BLaER1 (cell line): ENCODE results near the gene FOSL1.

ENCODE experiments used
- H3K27ac ChIP-seq: shearing (Covaris generic); formaldehyde crosslinking; 2 replicates; pipeline ENCODE4 v1.8.1; 2022
- H3K27me3 ChIP-seq: shearing (Covaris generic); formaldehyde crosslinking; 2 replicates; pipeline ENCODE4 v1.8.1; 2022
- H3K36me3 ChIP-seq: shearing (Covaris generic); formaldehyde crosslinking; 2 replicates; pipeline ENCODE4 v1.8.1; 2022
- H3K4me1 ChIP-seq: shearing (Covaris generic); formaldehyde crosslinking; 2 replicates; pipeline ENCODE4 v1.8.1; 2022
- H3K4me2 ChIP-seq: shearing (Covaris generic); formaldehyde crosslinking; 2 replicates; pipeline ENCODE4 v1.8.1; 2022
- H3K4me3 ChIP-seq: shearing (Covaris generic); formaldehyde crosslinking; 2 replicates; pipeline ENCODE4 v1.8.1; 2022
- H3K9ac ChIP-seq: shearing (Covaris generic); formaldehyde crosslinking; 2 replicates; pipeline ENCODE4 v1.8.1; 2022
- H3K9me3 ChIP-seq: shearing (Covaris generic); formaldehyde crosslinking; 2 replicates; pipeline ENCODE4 v1.8.1; 2022
- H4K20me1 ChIP-seq: shearing (Covaris generic); formaldehyde crosslinking; 2 replicates; pipeline ENCODE4 v1.8.1; 2022
- Cebpa-rat ChIP-seq: shearing (Covaris generic); IDR thresholded peaks from 2 replicates; pipeline ENCODE4 v1.8.1; 2022

Gene FOSL1

GRCh38 chr11:65883786-65884715 lies 16.1 kb downstream of the FOSL1 start:
- Histone ChIP-seq H4K20me1 (peaks cover 14% of the 10 kb centered on the region), H3K27ac (no peak overlapping the region), H3K27me3 (no peaks in the 10 kb centered on the region), H3K4me1 (peaks cover 74% of the 10 kb centered on the region), H3K4me3 (no peak overlapping the region), H3K9ac (no peak overlapping the region), H3K9me3 (no peaks in the 10 kb centered on the region), H3K36me3 (peaks cover 55% of the 10 kb centered on the region), H3K4me2 (peak overlapping the region; percentile 66)
- no peak for TF ChIP-seq Cebpa-rat

- no peak overlapping the region for H3K9ac ChIP-seq
- no peak overlapping the region for H3K4me3 ChIP-seq
- H4K20me1 ChIP-seq: peaks cover 14% of the 10 kb centered on the region
- H3K4me2 ChIP-seq: no peak overlapping the region
- H3K36me3 ChIP-seq: peaks cover 55% of the 10 kb centered on the region
- no peak overlapping the region for H3K27ac ChIP-seq
- peaks cover 70% of the 10 kb centered on the region for H3K4me1 ChIP-seq
- H3K27me3 ChIP-seq: no peaks in the 10 kb centered on the region
- no peak for TF ChIP-seq Cebpa-rat
- no peaks in the 10 kb centered on the region for H3K9me3 ChIP-seq
These were observed 17.0 kb downstream of the FOSL1 start for GRCh38 chr11:65883058-65883761.

GRCh38 chr11:65882120-65883057 lies 17.8 kb downstream of the FOSL1 start:
- Histone ChIP-seq H3K4me1 (peaks cover 65% of the 10 kb centered on the region), H3K4me2 (peak overlapping the region; percentile 79), H3K9me3 (no peaks in the 10 kb centered on the region), H3K27ac (no peak overlapping the region; the same call in 1 of the 2 replicates), H3K9ac (no peak overlapping the region), H3K27me3 (no peaks in the 10 kb centered on the region), H3K36me3 (peaks cover 55% of the 10 kb centered on the region), H4K20me1 (peaks cover 14% of the 10 kb centered on the region), H3K4me3 (no peak overlapping the region)
- TF ChIP-seq Cebpa-rat: no peak

GRCh38 chr11:65880844-65881421 lies 19.3 kb downstream of the FOSL1 start:
- no peak overlapping the region for H3K4me3 ChIP-seq
- peaks cover 9% of the 10 kb centered on the region for H4K20me1 ChIP-seq
- peaks cover 51% of the 10 kb centered on the region for H3K4me1 ChIP-seq
- no peaks in the 10 kb centered on the region for H3K9me3 ChIP-seq
- no peaks in the 10 kb centered on the region for H3K27me3 ChIP-seq
- H3K27ac ChIP-seq: peak overlapping the region; percentile 13
- TF ChIP-seq Cebpa-rat: no peak
- peak overlapping the region; percentile 25; the same call in 1 of the 2 replicates for H3K9ac ChIP-seq
- peak overlapping the region; percentile 79 for H3K4me2 ChIP-seq
- H3K36me3 ChIP-seq: peaks cover 42% of the 10 kb centered on the region

DNA sequence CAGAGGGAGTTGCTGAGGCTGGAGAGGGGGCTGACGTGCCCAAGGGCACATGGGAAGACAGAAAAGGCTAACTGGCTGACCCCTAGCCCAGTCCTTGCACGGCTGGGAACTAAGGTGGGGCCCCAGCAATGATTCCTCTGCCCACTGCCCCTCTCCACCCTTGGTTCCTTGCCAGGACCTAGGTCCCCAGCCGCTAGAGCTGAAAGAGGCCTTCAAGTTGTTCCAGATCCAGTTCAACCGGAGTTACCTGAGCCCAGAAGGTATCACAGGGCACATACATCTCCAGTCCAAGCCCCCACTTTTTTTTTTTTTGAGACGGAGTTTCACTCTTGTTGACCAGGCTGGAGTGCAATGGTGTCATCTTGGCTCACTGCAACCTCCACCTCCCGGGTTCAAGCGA lies 20.2 kb downstream of the FOSL1 start:
- Histone ChIP-seq H3K9ac (no peak overlapping the region), H3K36me3 (peaks cover 33% of the 10 kb centered on the region), H3K4me1 (peaks cover 42% of the 10 kb centered on the region), H3K27me3 (no peaks in the 10 kb centered on the region), H3K4me3 (no peak overlapping the region), H4K20me1 (peaks cover 9% of the 10 kb centered on the region), H3K9me3 (no peaks in the 10 kb centered on the region), H3K27ac (0 out of 2 replicates have a peak overlapping the region, but pooled peaks have one; percentile 22), H3K4me2 (peak overlapping the region; percentile 61)
- TF ChIP-seq Cebpa-rat: no peak

- H4K20me1 ChIP-seq: peaks cover 9% of the 10 kb centered on the region
- no peaks in the 10 kb centered on the region for H3K9me3 ChIP-seq
- 0 out of 2 replicates have a peak within 1 kb of the TSS, but pooled peaks have one; percentile 22 for H3K27ac ChIP-seq
- peak within 1 kb of the TSS; percentile 79 for H3K4me2 ChIP-seq
- no peaks in the 10 kb centered on the region for H3K27me3 ChIP-seq
- peaks cover 37% of the 10 kb centered on the region for H3K4me1 ChIP-seq
- TF ChIP-seq Cebpa-rat: no peak
- no peak within 1 kb of the TSS for H3K4me3 ChIP-seq
- peaks cover 31% of the 10 kb centered on the region for H3K36me3 ChIP-seq
- no peak within 1 kb of the TSS for H3K9ac ChIP-seq
These were observed 20.6 kb downstream of the FOSL1 start, which contains the start of gene CTSW for GRCh38 chr11:65879617-65880016. TSS of gene CTSW (plus strand) at chr11:65879837. CDS start at chr11:65879855, 18 bp downstream.

GRCh38 chr11:65873318-65874156 lies 26.7 kb downstream of the FOSL1 start:
- H3K4me3 ChIP-seq: peak overlapping the region; percentile 64
- H3K4me2 ChIP-seq: peak overlapping the region; percentile 92
- peak overlapping the region; percentile 56 for H3K9ac ChIP-seq
- TF ChIP-seq Cebpa-rat: no peak
- H3K9me3 ChIP-seq: no peaks in the 10 kb centered on the region
- peaks cover 48% of the 10 kb centered on the region for H3K4me1 ChIP-seq
- peaks cover under 1% of the 10 kb centered on the region; the same call in 1 of the 2 replicates for H3K36me3 ChIP-seq
- peak overlapping the region; percentile 42; the same call in 1 of the 2 replicates for H3K27ac ChIP-seq
- H3K27me3 ChIP-seq: peaks cover 31% of the 10 kb centered on the region
- H4K20me1 ChIP-seq: peaks cover 35% of the 10 kb centered on the region
